Measurements from ENCODE around the gene APOBEC3F.

The APOBEC3F gene

GRCh38 chr22:39101226-39101625, 60.6 kb downstream of the APOBEC3F start:
- DNase-seq (ENCODE audit: low read depth): no peak
- H3K4me3 ChIP-seq (ENCODE audit: low read depth, low read length): no peak overlapping the region
- no peak for TF ChIP-seq CTCF (IDR thresholded peaks at IDR 0.05; ENCODE audit: low read depth, low read length, missing control alignments)

GRCh38 chr22:39103431-39103830, 62.8 kb downstream of the APOBEC3F start:
- TF ChIP-seq CTCF (IDR thresholded peaks at IDR 0.05; ENCODE audit: low read depth, low read length, missing control alignments): no peak
- DNase-seq (ENCODE audit: low read depth): no peak
- H3K4me3 ChIP-seq (ENCODE audit: low read depth, low read length): no peak overlapping the region

Data from GM12864 (cell line).